ENCODE results near the gene ZFPM1.

Gene ZFPM1

DNA sequence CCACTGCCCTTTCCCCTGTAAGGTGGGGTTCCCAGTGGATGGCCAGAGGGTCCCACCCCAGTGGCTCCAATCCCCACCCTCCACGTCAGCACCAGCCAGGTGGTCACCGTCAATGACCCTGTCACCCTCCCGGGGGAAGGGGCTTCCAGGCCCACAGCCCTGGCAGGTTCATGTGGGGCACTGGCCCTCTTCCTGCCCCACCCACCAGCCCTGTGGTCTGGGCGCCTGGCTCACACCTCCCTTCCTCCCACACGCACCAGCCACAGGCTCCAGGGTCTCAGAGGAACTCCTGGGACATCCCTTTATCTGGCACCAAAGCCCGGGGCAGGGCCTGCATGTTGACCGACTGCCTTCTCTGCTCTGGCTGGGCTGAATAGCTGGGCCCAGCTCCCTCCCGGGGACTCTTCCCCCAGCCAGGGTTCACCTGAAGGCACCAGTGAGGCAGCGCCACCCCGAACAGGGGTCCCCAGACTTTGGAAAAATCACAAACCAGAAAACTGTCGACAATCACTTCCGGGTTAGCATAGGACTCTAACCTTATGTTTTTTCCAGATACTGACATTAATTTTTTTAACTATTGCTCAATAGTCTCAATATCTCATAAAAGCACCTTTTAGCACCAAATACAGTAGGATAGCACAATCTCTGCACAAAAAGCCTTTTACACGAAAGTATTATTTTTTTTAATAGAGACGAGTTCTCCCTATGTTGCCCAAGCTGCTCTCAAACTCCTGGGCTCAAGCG is 95.2 kb downstream of the ZFPM1 start:
- no peak for FAIRE-seq

DNA sequence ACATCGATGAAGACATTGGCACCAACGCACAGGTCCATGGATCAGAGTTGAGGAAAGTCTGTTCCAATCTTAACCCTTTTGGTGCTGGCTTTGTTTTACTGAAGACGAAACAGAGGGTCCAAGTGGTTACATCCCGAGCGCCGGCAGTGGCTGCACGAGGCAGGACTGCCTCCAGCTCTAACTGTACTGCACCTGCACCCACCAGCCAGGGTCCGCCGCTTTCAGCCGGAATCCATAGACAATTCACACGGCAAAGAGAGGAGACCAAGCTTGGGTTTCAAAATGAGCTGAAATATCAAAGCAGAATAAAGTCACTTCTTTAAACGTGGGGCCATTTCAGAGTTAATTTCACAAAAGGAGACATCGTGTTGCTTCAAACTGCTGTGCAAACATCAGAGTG is 95.9 kb downstream of the ZFPM1 start:
- no peak for FAIRE-seq

DNA sequence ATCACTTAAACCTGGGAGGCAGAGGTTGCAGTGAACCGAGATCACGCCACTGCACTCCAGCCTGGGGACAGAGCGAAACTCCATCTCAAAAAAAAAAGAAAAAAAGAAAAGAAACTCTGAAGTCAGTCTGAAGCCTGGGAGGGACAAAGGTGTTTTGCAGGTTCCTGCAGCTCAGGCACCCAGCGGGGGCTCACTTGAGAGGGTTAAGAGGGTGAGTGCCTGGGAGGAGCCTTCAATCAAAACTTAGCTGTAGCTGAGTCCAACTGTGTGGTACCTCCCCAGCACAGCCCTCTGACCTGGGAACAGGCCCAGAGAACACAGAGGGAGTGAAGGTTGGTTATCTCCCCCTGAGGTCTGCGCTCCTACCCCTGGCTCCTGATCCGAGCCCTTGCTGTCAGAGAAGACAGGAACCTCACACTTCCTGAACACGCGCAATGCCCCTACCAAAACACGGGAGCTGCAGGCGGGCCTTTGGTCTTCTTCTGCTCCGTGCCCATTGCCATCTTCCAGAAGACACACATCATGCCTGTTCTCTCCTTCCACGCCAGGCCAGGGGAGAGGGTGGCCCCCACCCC is 96.7 kb downstream of the ZFPM1 start:
- no peak for FAIRE-seq

DNA sequence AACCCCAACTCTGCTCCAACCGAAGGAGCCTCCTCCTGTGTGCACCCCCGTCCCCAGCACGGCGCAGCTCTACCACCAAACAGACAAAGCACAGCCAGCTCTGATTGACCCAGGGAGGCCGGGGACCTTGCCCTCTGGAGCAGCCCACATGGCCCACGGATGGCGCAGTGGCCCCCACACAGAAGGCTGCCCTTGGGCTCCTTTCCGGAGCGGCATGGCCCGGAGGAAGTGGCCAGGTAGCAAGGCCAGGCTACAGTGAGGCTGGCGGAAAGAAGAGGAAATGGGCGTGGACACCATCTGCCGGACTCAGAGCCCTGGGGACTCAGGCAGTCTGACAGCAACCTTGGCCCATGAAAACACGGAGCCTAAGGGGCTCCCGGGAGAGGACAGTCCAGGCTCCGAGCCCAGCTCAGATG is 97.2 kb downstream of the ZFPM1 start:
- FAIRE-seq, result no peak

DNA sequence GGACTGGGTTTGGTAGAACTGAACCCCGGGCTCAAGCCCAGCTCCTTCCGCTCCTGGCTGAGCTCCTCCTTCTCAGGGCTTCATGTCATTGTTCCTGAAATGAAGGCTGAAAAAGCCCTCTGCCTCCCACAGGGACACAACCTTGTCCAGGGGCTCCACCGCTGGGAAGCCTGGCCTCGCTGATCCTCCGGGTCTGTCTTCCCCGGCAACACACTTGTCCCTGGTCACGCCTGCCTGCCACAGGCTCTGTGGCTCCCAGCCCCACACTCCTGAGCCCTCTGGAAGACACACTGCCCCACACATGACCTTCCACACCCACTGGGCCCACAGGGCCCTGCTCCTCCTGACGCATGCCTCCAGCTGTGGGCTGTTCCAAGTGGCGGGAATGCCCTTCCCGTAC is 99.1 kb downstream of the ZFPM1 start:
- no peak for FAIRE-seq

DNA sequence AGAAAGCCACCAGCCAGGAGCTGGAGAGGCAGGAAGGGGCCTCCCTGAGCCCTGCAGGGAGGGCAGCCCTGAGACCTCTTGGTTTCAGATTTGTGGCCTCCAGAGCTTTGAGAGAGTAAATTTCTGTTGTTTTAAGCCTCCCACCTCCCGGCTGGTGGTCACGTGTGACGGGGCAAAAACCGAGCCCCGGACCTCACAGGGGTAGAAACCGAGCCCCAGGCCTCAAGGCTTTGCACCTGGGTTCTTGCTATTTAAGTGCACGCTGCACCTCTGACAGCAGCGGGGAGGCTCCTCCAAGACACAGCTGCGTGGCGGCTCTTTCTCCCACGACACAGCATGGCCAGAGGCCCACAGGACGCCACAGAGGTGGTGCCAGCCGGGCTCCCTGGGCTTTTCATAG is 99.7 kb downstream of the ZFPM1 start:
- no peak for FAIRE-seq

DNA sequence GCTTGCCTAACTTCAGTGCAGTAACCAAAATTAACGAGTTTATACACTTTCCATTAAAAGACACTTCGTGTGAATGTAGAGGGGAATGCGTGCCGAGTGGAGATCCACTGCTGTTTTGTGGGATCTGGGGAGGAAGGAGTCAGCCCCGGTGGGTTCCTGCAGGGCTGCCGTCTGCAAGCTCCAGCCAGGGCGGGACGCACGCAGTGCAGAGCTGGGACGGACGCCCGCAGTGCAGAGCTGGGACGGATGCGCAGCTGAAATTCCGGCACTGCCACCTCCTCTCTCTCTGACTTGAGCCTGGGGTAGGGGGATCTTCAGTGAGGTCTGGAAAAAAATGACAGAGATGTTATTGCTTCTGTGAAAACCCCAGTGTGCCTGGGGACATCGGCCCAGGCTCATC is 100.7 kb downstream of the ZFPM1 start:
- FAIRE-seq, result no peak

DNA sequence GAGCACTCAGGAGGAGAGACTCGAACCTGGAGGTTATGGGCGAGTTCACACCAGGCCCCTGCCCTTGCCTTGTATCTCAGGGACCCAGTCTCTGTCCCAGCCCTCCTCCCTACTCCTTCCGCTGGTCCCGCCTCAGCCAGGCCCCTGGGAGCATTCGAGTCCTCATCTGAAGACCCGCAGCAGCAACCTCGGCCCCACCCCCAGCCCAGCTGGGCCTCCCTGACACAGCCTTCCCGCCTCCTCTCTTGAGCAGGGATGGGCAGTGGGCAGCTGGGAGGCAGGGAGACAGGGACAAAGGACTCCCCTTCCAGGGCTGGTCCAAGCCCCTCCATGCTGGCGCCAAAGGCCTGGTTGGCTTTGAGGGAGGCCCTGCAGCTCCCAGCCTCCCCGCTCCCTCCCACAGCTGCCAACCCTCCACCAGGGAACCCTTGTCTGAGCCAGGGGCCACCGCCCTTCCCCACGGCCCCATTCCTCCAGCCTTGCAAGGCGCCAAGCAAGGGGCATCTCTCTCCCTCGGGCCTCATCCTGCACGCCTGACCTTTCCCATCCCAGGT is 101.7 kb downstream of the ZFPM1 start:
- FAIRE-seq, result no peak

DNA sequence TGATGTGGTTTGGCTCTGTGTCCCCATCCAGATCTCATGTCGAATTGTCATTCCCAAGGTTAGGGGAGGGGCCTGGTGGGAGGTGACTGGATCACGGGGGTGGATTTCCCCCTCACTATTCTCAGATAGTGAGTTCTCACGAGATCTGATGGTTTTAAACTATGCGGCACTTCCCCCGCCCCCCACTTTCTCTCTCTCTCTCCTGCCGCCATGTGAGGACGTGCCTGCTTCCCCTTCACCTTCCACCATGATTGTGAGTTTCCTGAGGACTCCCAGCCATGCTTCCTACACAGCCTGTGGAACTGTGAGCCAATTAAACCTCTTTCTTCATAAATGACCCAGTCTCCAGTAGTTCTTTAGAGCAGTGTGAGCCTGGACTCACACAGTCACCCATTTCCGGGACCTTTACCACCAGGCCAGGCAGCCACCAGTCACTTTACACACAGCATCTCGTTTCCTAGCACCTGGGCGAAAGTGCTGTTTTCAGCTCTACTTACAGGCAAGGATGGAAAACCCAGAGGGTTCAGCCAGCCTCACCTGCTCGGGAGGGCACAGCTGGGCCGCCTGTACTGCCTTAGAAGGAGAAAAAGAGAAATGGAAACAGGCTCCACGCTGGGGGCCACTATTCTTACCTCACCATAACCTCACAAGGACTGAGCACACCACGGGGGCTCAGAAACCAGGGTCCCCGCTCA is 103.4 kb downstream of the ZFPM1 start:
- no peak for FAIRE-seq

DNA sequence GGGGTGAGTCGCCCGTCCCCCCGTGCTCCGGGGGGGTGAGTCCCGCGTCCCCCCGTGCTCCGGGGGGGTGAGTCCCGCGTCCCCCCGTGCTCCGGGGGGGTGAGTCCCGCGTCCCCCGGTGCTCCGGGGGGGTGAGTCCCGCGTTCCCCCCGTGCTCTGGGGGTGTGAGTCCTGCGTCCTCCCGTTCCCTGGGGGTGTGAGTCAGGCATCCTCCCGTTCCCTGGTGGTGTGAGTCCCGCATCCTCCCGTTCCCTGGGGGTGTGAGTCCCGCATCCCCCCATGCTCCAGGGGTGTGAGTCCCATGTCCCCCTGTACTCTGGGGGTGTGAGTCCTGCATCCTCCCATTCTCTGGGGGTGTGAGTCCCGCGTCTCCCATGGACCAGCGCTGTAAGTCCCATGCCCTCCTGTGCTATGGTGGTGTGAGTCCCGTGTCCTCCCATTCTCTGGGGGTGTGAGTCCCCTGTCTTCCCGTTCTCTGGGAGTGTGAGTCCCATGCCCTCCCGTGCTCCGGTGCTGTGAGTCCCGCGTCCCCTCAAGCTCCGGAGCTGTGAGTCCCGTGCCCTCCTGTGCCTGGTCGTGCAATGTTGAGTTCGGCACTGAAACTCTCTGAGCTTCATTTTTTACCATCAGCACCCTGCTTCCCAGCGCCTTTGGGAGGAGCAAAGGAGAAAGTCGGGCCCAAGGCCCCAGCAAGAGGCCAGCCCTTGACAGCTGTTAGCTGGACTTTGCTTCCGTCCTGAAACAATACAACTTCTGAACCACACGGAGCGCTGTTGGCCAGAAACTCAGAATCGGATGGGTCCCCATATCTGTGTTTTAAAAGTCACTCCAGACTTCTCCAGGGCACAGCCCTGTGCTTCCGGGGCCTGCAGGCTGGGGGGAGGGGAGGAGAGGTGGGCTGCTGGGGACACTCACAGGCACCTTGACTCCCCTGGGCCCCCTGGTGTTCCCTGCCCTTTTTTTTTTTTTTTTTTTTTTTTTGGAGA is 105.7 kb downstream of the ZFPM1 start:
- no peak for FAIRE-seq

DNA sequence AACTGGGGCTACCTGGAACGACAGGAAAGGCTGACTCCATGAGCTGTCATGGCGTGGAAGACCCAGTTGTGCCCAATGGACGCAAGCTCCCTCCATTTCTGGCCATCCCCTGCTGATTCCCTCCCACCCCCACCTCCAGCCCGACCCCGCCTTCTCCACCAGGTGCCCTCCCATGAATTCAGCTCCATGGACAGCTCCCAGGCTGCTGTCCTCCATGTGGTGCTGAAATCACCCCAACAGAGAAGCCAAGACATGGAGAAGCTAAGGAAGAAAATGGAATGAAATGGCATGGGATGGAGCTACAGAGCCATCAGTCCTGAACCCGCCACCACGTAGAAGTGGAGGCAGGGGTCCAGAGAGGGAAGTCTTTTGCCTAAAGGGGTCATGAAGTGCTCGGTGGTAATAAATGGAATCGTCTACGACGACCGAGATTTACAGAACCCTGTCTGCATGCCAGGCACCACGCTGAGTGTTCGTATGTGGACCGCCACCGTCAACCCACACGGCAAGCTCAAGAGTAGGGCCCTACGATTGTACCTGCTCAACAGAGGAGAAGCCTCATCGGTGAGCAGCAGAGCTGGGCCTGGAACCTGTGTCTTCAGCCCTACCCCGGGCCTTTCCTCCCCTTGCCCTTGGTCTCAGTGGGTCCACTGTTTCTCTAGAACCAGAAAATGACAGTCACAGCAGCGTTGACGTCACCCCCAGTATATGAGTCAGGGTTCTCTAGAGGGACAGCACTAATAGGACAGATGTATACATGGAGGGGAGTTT is 107.8 kb downstream of the ZFPM1 start:
- no peak for FAIRE-seq

DNA sequence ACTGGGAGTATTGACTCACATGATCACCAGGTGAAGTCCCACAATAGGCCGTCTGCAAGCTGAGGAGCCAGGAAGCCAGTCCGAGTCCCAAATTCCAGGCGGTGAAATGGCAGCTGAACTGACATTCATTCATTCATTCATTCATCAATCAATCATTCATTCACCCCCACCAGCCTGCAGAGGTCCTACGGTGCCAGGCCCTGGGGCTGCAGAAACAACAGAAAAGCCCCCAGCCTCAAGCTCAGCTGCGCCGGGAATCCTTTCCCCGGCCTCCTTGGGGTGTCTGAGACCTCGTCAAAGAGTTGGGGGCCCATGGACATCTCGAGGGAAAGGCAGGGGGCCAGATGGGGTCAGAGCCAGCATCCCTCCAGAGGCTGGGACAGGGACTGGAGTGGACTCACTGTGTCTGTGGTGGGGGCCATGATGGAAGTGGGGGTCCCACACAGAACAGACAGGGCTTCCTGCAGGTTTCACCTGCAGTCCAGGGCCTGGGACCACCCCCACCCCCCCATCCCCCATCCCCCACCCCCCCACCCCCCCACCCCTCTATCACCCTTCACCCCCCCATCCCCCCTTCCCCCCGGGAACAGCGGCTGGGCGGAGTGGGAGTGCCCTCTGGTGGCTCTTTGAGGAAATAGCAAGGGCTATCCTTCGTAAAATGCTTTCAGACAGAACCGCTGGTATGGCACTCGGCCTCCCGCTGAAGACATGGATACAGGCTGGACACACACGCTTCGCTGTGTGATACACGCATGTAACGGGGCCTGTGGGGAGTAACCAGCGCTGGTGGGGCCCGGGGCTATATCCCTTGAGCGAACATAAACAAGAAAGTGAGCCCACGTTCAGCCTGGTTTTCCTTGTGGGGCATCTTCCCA is 108.6 kb downstream of the ZFPM1 start:
- FAIRE-seq, result no peak

DNA sequence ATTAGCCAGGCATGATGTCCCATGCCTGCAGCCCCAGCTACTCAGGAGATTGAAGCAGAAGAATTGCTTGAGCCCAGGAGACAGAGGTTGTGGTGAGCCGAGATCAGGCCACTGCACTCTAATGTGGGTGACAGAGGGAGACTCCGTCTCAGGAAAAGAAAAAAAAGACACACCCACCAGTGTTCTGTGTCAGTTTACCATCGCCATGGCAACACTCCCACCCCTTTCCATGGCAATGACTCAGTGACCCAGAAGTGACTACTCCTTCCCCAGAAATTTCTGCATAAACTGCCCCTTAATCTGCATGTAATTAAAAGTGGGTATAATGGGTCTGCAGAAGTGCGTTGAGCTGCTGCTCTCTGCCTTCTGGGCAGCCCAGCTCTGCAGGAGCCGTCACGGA is 113.1 kb downstream of the ZFPM1 start:
- FAIRE-seq, result no peak

DNA sequence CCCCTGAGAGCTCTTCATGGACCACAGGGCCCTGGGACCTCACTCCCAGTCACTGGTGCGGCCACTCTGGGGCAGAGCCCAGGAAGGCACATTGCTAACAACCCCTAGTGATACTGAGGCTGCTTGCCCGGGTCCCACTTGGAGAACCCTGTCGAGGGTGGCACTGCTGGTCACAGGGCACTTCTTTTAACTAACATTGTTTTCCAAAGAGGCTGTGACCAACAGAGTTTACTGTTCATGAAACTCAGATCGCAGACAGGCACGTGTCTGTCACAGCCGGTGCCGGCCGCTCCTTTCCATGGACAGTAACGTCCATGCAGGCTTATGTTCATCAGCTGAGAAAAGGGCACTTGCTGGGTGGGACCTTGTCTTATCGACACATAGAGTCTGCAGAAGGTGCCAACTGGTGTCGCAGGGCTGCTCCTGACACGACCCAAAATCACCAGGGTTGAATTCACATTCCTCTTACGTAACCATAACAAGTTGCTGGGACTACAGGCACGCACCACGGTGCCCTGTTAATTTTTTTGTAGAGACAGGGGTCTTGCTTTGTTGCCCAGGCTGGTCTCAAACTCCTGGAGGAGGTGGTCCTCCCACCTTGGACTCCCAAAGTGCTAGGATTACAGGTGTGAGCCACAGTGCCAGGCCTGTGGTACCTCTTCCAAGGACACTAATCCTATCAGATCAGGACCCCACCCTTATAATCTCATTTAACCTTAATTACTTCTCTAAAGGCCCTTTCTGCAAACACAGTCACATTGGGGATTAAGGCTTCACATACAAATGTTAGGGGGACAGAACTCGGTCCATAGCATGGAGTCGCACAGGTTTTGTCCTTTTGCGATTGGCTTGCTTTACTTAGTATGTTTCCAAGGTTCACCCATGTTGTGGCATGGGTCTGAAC is 115.9 kb downstream of the ZFPM1 start:
- no peak for FAIRE-seq

DNA sequence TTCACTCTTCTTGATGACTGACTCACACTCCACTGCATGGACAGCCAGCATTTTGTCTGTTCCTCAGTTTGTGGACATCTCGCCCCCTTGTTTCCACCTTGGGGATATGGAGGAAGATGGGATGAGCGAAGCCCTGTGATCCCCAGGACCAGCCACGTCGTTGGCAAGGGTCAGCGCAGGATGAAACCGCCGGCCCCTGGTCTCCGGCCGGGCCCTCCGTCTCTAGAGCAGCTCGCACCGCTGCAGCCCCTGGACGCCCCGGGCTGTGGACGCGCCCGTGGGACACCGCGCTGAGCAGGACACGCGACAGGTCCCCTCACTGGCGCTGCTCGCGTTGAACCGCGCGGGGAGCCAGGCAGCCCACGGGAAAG is 116.5 kb downstream of the ZFPM1 start:
- FAIRE-seq, result no peak

DNA sequence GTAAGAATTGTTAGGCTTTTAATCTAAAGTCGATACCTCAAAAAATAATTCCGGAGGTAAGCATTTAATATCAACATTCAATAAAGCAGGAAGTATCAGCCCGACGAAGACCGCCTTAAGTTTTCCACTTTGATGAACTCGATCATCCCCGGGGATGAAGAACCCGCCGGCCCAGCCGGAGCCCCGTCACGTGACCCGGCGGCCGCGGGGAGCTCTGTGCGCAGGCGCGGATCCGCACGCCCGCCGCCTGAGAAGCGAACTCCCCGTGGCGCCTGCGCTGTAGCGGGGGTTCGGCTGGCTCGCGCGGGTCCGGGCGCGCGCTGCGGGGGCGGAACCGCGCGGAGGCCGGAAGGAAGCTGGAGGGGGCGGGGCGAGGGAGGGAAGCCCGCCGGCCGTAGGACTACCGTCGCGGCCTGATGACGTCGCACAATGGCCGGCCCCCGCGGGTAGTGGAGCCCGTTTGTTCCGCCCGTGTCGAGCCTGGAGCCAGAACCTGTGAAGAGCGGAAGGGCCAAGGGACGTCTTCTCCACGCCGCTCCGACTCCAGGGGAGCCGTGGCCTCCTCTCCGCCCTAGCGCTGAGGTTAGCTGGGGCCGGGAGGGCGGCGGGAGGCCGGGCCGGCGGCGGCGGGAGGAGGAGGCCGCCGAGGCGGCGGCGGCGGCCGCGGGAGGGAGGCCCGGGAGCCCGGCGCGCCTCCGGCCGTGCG is 117.1 kb downstream of the ZFPM1 start, which contains the start of gene ZC3H18:
TSS of gene ZC3H18 (plus strand) at position 419 of the 706 bp plus-strand sequence. CDS start 6,721 bp downstream, outside the sequence.
- FAIRE-seq, result no peak

DNA sequence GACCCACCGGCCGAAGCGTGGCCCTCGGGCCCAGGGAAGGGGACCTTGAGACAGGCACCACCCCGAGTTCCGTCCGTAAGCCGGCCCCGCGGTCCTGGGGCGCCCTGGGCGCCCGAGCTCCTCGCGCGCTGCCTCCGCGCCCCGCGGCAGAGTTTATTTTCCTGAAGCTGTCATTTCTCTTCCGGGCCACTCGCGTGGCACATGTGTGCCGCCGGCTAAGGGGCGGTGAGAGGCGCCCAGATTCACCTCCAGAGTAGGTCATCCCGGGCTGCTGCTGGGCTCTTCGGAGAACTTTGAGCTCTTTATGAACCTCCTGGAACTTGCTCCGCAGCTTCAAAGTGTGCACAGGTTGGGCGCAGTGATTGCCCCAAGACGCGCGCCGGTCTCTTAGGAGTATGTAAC is 117.6 kb downstream of the ZFPM1 start:
- no peak for FAIRE-seq

DNA sequence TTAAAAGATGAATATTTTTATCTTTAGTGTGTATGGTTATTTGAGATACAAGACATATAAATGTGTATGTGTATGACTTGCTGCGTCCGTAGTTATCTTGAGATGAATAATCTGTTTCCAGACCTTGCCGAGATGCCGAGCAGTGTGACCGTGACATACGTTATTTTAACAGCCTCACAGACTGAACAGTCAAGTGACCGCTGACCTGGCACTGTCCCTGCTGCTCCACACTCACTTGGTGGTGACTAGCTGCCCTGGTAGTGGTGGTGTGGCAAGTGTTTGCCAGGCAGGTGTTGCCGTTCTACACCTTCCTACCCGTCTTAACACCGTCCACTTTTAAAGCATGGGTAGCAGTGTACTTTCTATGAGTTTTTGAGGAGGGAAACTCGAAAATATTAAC is 122.2 kb downstream of the ZFPM1 start:
- no peak for FAIRE-seq

DNA sequence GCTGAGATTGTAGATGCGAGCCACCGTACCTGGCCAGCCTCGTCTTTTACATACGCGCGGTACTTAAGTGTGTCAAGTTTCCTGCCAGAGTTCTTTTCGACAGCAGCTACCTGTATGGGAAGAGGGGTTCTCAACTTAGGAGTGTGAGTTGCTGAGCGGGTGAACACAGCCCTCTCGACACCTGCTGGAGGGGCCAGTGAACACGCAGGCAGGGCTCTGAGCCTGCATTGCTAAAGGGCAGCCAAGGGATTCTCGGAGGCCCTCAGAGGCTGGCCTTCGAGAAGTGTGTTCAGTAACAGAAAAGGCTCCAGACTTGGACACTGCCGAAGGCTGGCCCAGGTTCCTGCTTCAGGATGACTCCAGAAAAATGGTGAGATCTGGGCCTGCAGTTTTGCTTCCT is 123.2 kb downstream of the ZFPM1 start:
- no peak for FAIRE-seq

All from endometrium (tissue), 2 donors.